Measurements from ENCODE around the gene SEMA6B. TPM values are rescaled to one million over a fixed set of nuclear protein-coding genes. Genes with fewer than 3 reads are reported as not detected.

SEMA6B gene
- total RNA-seq, 2 experiments from 2014 or later: not detected

- H3K27me3 Mint-ChIP-seq: no peaks in the 10 kb centered on the region
- no peak for DNase-seq
- H3K36me3 Mint-ChIP-seq (ENCODE audit: low read depth): peaks cover 5% of the 10 kb centered on the region
- ChIA-PET CTCF (no interaction called here), POLR2A (no interaction called here)
- H3K4me1 Mint-ChIP-seq: peaks cover 7% of the 10 kb centered on the region
- no peaks in the 10 kb centered on the region for H3K9me3 Mint-ChIP-seq
- H3K27ac Mint-ChIP-seq: no peak overlapping the region
- H3K4me3 Mint-ChIP-seq: no peak overlapping the region
These were observed 57.8 kb downstream of the SEMA6B start for GRCh38 chr19:4501691-4502090.

DNA sequence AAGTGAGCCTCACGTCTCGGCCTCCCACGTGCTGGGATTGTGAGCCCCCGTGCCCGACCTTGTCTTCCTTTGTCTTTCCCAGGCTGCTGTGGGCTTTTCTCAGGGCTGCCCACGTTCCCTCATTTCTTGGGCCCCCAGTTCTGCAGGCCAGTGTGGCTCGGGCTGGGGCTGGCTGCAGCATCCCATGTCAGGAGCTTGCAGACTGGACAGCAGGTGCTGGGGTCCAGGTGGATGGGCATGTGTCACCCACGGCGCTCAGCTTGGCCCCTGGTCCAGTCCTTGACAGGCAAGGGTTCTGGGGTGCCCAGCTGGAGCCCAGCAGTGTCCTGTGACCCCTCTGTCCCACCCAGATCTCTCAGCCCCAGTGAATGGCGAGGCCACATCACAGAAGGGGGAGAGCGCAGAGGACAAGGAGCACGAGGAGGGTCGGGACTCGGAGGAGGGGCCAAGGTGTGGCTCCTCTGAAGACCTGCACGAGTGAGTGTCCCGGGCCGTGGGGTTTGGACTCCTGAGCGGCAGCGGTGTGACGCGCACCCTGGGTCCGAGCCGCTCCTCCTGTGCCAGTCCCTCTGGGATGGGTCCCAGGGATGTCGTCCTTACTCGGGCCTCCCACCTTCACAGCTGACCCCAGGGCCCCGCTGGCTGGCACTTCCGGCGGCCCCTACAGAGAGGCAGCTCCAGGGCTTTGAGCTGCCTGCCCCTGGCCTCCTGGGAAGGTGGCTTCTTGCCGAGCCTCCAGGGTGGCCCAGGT is 58.5 kb downstream of the SEMA6B start:
- H3K4me1 Mint-ChIP-seq: peaks cover under 1% of the 10 kb centered on the region
- H3K27me3 Mint-ChIP-seq: no peaks in the 10 kb centered on the region
- DNase-seq: no peak
- peaks cover 3% of the 10 kb centered on the region for H3K36me3 Mint-ChIP-seq (ENCODE audit: low read depth)
- CTCF ChIA-PET: interaction anchor here (0.5 kb wide), 1 partner anchor 634 kb away, joined by 4 read pairs; no protein-coding TSS in a partner anchor
- H3K4me3 Mint-ChIP-seq: no peak overlapping the region
- no peak overlapping the region for H3K27ac Mint-ChIP-seq
- H3K9me3 Mint-ChIP-seq: no peaks in the 10 kb centered on the region
- POLR2A ChIA-PET: no interaction called here

GRCh38 chr19:4499855-4500254 is 59.6 kb downstream of the SEMA6B start:
- Mint-ChIP-seq H3K4me1 (no peaks in the 10 kb centered on the region), H3K36me3 (ENCODE audit: low read depth) (no peaks in the 10 kb centered on the region), H3K9me3 (no peaks in the 10 kb centered on the region), H3K4me3 (no peak overlapping the region), H3K27me3 (no peaks in the 10 kb centered on the region), H3K27ac (no peak overlapping the region)
- ChIA-PET POLR2A (no interaction called here), CTCF (no interaction called here)
- DNase-seq: no peak

DNA sequence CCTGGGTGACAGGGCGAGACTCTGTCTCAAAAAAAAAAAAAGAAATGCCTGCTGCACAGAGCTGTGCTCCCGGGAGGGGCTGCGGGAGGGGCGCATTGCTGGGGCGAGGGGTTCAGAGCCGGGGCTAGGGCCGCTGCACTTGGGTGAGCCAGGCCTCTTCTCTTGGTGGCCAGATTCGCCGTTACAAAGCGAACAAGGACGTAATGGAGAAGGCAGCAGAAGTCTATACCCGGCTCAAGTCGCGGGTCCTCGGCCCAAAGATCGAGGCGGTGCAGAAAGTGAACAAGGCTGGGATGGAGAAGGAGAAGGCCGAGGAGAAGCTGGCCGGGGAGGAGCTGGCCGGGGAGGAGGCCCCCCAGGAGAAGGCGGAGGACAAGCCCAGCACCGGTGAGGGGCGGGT is 60.2 kb downstream of the SEMA6B start:
- CTCF ChIA-PET: interaction anchor here (1.0 kb wide), 1 partner anchor 8 kb away, joined by 3 read pairs; no protein-coding TSS in a partner anchor
- Mint-ChIP-seq H3K4me1 (no peaks in the 10 kb centered on the region), H3K27ac (no peak overlapping the region), H3K9me3 (no peaks in the 10 kb centered on the region), H3K27me3 (no peaks in the 10 kb centered on the region), H3K4me3 (no peak overlapping the region), H3K36me3 (ENCODE audit: low read depth) (no peaks in the 10 kb centered on the region)
- DNase-seq: no peak
- POLR2A ChIA-PET: no interaction called here

DNA sequence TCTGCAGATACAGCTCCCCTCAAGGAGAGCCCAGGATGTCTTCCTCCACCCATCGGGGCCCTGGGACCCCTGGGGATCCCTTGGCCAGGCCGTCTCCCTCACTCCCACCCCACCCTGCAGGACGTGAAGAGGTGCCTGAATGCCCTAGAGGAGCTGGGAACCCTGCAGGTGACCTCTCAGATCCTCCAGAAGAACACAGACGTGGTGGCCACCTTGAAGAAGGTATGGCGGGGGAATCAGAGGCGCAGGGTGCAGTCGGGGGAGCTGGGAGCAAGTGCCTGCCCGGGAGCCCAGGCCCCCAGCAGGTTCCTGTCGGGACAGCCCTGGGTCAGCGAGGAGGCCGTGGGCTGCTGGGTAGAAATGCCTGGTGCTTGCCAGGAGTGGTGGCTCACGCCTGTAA is 60.8 kb downstream of the SEMA6B start:
- no peaks in the 10 kb centered on the region for H3K27me3 Mint-ChIP-seq
- H3K27ac Mint-ChIP-seq: no peak overlapping the region
- H3K9me3 Mint-ChIP-seq: no peaks in the 10 kb centered on the region
- ChIA-PET CTCF (interaction anchor here (1.0 kb wide), 1 partner anchor 9 kb away, joined by 3 read pairs; no protein-coding TSS in a partner anchor), POLR2A (no interaction called here)
- no peak overlapping the region for H3K4me3 Mint-ChIP-seq
- DNase-seq: no peak
- H3K36me3 Mint-ChIP-seq (ENCODE audit: low read depth): no peaks in the 10 kb centered on the region
- no peaks in the 10 kb centered on the region for H3K4me1 Mint-ChIP-seq

- Mint-ChIP-seq H3K4me3 (no peak overlapping the region), H3K27me3 (no peaks in the 10 kb centered on the region), H3K9me3 (no peaks in the 10 kb centered on the region), H3K36me3 (ENCODE audit: low read depth) (no peaks in the 10 kb centered on the region), H3K4me1 (no peaks in the 10 kb centered on the region), H3K27ac (no peak overlapping the region)
- ChIA-PET CTCF (interaction anchor here (0.9 kb wide), 1 partner anchor 27 kb away, joined by 3 read pairs; no protein-coding TSS in a partner anchor), POLR2A (no interaction called here)
- DNase-seq: no peak
These were observed 61.6 kb downstream of the SEMA6B start for GRCh38 chr19:4497770-4498389.

- POLR2A ChIA-PET: interaction anchor here (0.6 kb wide), 1 partner anchor 23 kb away, joined by 3 read pairs; no protein-coding TSS in a partner anchor
These were observed 63.2 kb downstream of the SEMA6B start for GRCh38 chr19:4496304-4496703.

DNA sequence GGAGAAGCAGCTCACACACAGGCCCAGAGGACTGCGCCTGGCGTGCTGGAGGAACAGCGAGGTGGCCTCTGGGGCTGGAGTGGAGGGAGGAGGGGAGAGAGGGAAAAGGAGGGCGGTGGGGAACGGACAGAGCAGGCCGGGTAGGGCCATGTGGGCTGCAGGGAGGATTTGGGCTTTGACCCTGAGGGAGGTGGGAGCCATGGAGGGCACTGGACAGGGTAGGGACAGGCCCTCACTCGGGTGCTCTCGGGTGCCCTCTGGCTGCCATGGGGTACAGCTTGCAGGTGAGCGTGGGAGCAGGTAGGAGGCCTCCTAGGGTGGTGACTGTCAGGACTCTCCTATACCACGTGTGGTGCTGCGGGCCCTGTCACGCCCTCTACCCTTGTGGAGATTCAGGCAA is 64.0 kb downstream of the SEMA6B start:
- Mint-ChIP-seq H3K4me1 (no peaks in the 10 kb centered on the region), H3K4me3 (no peak overlapping the region), H3K36me3 (ENCODE audit: low read depth) (peaks cover 1% of the 10 kb centered on the region), H3K9me3 (no peaks in the 10 kb centered on the region), H3K27ac (no peak overlapping the region), H3K27me3 (no peaks in the 10 kb centered on the region)
- POLR2A ChIA-PET: no interaction called here
- CTCF ChIA-PET: no interaction called here
- DNase-seq: no peak

More at GRCh38 chr19:4496304-4496703, 63.2 kb downstream of the SEMA6B start:
- DNase-seq: no peak
- no peaks in the 10 kb centered on the region for H3K36me3 Mint-ChIP-seq (ENCODE audit: low read depth)
- no peaks in the 10 kb centered on the region for H3K4me1 Mint-ChIP-seq
- H3K4me3 Mint-ChIP-seq: no peak overlapping the region
- H3K27me3 Mint-ChIP-seq: no peaks in the 10 kb centered on the region
- CTCF ChIA-PET: no interaction called here
- H3K27ac Mint-ChIP-seq: no peak overlapping the region
- H3K9me3 Mint-ChIP-seq: no peaks in the 10 kb centered on the region

GRCh38 chr19:4494691-4495064 is 64.8 kb downstream of the SEMA6B start:
- POLR2A ChIA-PET: no interaction called here
- no peak overlapping the region for H3K27ac Mint-ChIP-seq
- H3K4me3 Mint-ChIP-seq: no peak overlapping the region
- no peaks in the 10 kb centered on the region for H3K4me1 Mint-ChIP-seq
- H3K9me3 Mint-ChIP-seq: no peaks in the 10 kb centered on the region
- H3K27me3 Mint-ChIP-seq: no peaks in the 10 kb centered on the region
- peaks cover 8% of the 10 kb centered on the region for H3K36me3 Mint-ChIP-seq (ENCODE audit: low read depth)
- no peak for DNase-seq
- CTCF ChIA-PET: interaction anchor here (0.5 kb wide), 1 partner anchor 447 kb away, joined by 4 read pairs; no protein-coding TSS in a partner anchor

DNA sequence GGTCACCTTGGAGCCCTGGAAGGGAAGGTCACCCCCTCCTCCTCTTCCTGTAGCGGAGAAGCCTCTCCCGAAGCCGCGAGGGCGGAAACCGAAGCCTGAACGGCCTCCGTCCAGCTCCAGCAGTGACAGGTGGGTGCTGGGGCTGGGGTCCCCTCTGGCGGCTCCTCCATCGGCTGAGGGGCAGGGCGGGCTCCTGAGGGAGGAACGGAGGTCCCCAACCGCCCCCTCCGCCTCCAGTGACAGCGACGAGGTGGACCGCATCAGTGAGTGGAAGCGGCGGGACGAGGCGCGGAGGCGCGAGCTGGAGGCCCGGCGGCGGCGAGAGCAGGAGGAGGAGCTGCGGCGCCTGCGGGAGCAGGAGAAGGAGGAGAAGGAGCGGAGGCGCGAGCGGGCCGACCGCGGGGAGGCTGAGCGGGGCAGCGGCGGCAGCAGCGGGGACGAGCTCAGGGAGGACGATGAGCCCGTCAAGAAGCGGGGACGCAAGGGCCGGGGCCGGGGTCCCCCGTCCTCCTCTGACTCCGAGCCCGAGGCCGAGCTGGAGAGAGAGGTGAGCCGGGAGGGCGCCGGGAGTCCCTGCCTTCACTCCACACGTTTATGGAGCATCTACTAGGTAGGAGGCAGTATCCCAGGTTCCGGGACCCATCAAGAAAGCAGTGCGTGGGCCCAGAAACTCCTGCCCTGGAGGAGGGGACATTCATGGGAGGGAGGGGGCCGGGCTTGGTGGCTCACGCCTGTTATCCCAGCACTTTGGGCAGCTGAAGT is 65.4 kb downstream of the SEMA6B start:
- Mint-ChIP-seq H3K4me1 (no peaks in the 10 kb centered on the region), H3K9me3 (no peaks in the 10 kb centered on the region), H3K27me3 (no peaks in the 10 kb centered on the region), H3K4me3 (no peak overlapping the region), H3K36me3 (ENCODE audit: low read depth) (peaks cover 11% of the 10 kb centered on the region), H3K27ac (no peak overlapping the region)
- ChIA-PET POLR2A (no interaction called here), CTCF (no interaction called here)
- DNase-seq: no peak

- Mint-ChIP-seq H3K27ac (no peak overlapping the region), H3K36me3 (ENCODE audit: low read depth) (peaks cover 13% of the 10 kb centered on the region), H3K4me1 (no peaks in the 10 kb centered on the region), H3K4me3 (no peak overlapping the region), H3K9me3 (no peaks in the 10 kb centered on the region), H3K27me3 (no peaks in the 10 kb centered on the region)
- ChIA-PET CTCF (no interaction called here), POLR2A (no interaction called here)
- no peak for DNase-seq
These were observed 66.2 kb downstream of the SEMA6B start for GRCh38 chr19:4493104-4493928.
